GM12878 (cell line): ENCODE results near the gene ENSA.
"Not testable (repeated sequence)": the region's sequence is repeated elsewhere in the genome, so short reads cannot be mapped to it uniquely, and the experiment has no call there.

Source experiments
- EZH2 ChIP-seq: IDR thresholded peaks from 2 replicates; pipeline ENCODE4 v1.6.1; 2012; ENCODE audit warnings: low read depth, mild to moderate bottlenecking, control low read depth, inconsistent platforms, low read length, borderline replicate concordance; ENCODE audit not compliant: control insufficient read depth
- HDGF ChIP-seq: fragments of 450-650 bp; IDR thresholded peaks from 2 replicates; pipeline ENCODE4 v1.6.1; 2016; ENCODE audit warnings: antibody characterized with exemption
- POLR2AphosphoS5 ChIP-seq: IDR thresholded peaks from 2 replicates; pipeline ENCODE4 v1.6.1; 2011; ENCODE audit warnings: mild to moderate bottlenecking, low read length, inconsistent platforms
- USF1 ChIP-seq: IDR thresholded peaks from 2 replicates; pipeline ENCODE4 v1.6.1; 2011; ENCODE audit warnings: borderline replicate concordance, low read depth, mild to moderate bottlenecking, moderate library complexity, mixed read lengths, low read length; ENCODE audit not compliant: insufficient read depth; ENCODE audit errors: extremely low read length

- not testable (repeated sequence) for TF ChIP-seq USF1, HDGF, POLR2AphosphoS5, EZH2
Measured at GRCh38 chr1:150641126-150641815, 11.9 kb upstream of the ENSA start.
